NCI-H345 treated with DMSO at 0.1 percent for 48 hours (cell line): ENCODE measurements around the gene RRH.
"Not testable (repeated sequence)": the region's sequence is repeated elsewhere in the genome, so short reads cannot be mapped to it uniquely, and the experiment has no call there.

Experiments
- DNase-seq: peaks from one replicate; lab custom pipeline; 2025; ENCODE audit not compliant: unreplicated experiment; lab: John Stamatoyannopoulos, UW

Gene RRH, protein sequence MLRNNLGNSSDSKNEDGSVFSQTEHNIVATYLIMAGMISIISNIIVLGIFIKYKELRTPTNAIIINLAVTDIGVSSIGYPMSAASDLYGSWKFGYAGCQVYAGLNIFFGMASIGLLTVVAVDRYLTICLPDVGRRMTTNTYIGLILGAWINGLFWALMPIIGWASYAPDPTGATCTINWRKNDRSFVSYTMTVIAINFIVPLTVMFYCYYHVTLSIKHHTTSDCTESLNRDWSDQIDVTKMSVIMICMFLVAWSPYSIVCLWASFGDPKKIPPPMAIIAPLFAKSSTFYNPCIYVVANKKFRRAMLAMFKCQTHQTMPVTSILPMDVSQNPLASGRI

DNA sequence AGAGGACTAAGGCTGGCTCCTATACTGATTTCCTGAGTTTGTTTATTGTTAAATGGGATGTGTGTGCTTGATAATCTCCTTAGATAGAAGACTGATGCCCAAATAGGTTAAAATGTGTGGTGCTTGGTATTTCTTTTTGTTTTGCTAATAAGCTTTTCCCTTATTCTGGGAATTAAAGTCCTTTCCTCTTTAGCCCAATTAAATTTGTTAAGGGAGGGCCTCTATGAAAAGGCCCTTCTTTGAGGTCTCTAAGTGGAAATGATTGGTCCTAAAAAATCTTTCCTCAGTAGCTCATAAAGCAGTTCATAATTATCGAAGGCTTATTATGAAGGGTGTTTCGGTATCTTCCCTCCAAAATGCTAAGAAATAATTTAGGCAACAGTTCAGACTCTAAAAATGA lies at the start of gene RRH:
RRH (plus strand) TSS at position 301 of the 400 bp plus-strand sequence; CDS start at position 357, 56 bp downstream.
- DNase-seq, result no peak

DNA sequence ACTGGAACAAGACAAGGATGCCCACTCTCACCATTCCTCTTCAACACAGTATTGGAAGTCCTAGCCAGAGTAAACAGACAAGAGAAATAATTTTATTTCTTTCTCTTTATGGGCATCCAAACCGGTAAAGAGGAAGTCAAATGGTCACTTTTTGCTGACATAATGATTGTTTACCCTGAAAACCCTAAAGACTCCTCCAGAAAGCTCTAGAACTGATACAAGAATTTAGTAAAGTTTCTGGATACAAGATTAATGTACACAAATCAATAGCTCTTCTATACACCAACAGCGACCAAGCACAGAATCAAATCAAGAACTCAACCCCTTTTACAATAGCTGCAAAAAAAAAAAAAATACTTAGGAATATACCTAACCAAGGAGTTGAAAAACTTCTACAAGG lies 45.7 kb upstream of the RRH start:
- not testable (repeated sequence) for DNase-seq

DNA sequence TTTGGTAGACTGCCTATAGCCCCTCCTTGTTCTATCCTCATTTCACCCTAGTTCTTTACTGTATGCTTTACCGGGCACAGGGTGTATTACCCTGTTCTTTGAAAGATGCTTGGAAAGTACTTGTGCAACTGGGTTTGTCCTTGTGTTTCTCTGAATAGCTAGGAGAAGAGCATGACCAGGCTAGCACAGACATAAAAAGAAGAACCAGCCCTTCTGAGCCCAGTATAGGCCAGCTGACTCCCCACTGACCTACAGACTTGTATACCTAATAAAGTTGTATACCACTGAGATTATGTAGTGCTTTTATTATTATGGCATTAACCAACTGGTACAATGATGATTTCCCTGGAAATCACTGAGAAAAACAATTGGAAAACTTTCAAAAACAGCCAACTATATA lies 40.9 kb upstream of the RRH start:
- DNase-seq, result no peak

DNA sequence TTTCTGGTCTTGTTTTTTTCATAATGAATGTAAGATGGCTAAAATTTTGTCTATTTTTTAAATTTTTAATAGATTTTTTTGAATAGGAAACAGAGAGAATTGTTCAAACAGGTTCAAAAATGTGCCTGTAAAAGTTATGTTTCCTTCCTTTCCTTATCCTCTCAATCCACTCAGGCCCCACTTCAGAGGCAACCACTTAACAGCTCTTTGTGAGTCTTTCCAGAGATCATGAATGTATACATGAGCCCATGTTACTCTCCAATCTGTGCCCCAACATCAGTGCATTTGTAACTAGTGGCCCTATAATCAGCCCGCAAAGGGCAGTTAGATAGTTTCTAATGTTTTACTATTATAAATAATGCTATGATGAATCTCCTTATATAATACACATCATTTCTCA lies 40.0 kb upstream of the RRH start:
- DNase-seq, result no peak

DNA sequence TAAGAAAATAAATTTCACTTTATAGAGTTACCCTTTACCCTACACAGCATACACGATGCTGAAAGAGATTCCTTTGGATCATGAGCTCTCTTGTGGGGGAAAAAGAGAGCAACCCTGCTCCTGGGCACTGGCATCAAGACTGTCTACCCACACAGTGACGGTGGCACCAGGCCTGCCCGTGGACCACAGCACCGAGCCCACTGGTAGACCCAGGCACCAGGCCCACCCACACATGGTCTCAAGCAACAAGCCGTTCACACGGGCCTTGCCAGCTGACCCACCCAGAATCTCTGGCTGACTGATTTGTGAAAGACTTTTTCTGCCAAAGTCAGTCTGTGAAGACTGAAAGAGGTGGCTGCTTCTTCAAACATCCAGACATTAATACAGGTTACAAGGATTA lies 32.7 kb upstream of the RRH start:
- DNase-seq, result no peak

DNA sequence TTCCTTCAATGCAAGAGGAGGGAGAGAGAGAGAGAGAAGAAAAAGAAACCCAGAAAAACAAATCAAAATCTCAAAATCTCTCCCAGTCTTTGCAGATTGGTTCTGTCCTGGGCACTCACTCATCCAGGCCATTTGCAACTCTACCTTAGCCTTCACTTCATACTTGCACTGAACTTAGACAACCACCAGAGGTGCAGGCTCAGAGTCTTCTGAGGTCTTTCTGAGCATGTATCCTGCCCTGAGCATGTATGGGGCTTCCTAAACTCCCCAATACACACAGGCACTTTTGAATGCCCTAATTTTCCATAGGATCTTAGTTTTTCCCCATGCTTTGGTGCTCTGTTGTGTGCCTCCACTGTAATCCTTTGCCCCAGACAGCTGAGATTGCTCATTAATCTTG lies 28.9 kb upstream of the RRH start:
- DNase-seq, result no peak

DNA sequence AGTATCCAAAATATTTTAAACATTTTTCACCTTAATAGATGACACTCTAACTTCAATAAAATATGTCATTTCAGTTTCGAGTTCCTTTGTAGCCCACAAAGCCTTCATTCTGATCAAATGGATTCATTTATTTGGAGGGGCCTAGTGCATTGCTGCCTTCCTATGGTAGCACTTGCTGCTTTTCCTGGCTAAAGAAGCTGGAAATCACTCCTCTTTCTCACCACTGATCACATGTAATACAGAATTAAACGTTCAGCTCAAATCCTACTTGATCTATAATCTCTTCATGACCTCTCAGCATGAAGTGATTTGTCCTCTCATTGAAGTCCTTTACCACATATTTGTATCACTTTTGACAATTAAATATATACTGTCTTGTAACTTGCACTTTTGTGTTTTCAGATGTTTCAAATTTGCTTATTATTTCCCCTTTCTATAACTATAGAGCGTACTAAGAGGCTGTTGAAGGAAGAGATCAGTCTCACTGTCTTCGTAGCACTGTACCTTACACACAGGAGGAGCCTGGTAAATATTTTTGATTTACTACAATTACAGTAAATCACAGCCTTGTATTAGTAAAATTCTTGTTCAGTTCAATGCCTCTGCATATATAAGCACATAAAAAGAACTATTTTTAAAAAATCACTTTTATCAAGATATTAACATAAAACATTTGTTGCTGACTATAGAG lies 26.5 kb upstream of the RRH start:
- no peak for DNase-seq

DNA sequence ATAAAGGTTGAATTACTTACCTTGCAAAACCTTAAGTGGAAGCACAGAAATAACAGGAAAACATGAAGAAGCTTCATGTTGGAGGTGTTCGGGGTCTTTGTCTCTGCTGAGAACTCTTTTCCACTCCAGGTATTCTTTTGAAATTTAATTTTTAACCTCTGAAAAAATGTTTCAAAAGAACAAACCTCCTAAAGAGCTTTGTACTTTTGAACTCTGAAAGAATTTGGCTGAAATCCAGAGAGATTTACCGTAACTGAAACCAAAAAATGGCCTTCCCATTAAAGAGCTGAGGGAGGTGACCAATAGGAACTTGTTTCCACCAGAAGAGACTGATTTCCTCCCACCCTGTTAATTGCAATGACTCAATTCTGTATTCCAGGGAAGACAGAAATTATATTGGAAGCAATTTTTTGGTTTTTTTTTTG lies 25.9 kb upstream of the RRH start, which contains the start of gene CFI:
CFI (minus strand) TSS at position 105 of the 425 bp plus-strand sequence; CDS start at position 77, 28 bp downstream.
- DNase-seq, result no peak

DNA sequence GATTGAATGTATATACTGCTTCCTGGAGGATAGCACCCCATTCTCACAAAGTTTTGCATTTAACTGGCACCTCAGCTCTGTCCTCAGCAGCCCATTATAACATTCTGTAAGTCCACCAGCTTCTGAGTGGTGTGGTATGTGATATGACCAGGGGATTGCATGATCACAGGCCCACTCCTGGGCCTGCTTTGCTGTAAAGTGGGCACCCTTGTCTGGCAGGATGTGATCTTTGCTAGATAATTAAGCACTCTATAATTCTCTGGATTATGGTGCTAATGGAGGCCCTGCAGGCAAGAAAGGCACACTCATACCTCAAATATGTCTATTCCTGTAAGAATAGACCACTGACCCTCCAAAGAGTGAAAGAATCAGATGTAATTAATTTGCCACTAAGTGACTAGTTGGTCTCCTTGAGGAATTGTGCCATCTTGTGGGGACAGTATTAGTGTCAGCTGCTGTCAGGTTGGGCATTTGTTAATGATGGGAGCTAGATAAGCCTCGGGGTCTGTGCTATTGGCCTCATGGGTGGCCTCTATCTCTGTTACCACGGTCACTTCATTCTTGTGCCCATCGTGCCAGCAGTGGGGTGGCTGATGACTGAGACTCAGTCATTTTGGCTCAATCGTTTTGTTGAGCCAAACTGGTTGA lies 23.7 kb upstream of the RRH start:
- DNase-seq, result peak; percentile 31

DNA sequence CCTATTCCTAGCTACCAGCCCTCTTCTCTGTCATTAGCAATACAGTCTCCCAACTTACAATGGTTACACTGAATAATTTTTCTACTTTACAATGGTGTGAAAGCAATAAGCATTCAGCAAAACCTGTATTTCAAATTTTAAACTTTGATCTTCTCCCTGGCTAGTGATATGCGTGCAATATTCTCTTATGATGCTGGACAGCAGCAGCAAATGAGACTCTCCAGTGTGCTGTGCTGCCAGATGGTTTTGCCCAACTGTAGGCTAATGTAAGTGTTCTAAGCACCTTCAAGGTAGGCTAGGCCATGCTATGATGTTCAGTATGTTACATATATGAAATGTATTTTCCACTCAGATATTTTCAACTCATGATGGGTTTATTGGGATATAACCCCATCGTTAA lies 18.1 kb upstream of the RRH start:
- no peak for DNase-seq

DNA sequence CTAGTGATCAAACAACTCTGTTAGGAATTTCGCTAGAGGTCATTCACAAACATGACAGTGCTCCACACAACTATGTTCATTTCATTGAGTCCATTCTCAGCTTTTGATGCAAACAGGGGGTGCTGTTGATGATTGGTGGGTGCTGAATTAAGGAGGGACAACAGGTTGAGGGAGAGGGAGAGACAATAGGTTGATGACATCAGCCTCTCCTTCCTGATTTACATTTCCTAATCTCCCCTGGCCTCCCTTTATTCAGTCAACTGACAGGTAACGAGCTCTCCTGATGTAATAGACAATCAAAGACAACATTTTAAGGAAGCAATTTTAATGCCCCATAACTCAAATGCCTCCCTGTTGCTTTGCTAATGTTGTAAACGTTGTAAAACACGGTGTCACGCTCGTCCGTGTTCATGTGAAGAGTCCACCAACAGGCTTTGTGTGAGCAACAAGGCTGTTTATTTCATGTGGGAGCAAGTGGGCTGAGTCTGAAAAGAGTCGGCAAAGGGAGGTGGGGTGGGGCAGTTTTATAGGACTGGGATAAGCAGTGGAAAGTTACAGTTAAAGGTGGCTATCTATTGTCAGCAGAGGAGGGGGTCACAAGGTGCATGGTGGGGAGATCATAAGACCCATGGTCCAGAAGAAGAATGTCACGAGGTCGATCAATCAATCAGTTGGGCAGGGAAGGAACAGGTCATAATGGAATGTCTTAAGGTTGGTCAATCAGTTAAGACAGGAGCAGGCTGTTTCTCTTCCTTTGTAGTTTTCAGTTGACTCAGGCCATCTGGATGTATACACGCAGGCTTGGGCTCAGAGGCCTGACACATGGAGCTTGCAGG lies 17.0 kb upstream of the RRH start:
- no peak for DNase-seq

DNA sequence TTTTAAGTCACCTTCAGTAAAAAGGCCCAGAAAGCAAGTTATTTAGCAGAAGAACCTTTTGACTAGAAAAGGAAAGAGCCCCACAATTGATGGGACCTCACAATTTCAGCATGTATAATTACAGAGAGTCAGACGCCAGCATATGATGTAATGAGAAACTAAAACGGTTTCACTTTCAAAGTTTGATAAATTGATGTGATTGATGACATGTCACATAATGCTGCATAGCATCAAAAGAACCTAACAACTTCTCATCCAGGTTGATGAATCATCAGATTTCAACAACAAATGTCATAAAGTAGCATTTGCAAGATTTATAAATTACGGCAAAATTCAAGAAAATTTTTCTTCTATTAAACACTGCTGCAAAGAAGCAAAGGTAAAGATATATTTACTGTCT lies 16.1 kb upstream of the RRH start:
- no peak for DNase-seq

DNA sequence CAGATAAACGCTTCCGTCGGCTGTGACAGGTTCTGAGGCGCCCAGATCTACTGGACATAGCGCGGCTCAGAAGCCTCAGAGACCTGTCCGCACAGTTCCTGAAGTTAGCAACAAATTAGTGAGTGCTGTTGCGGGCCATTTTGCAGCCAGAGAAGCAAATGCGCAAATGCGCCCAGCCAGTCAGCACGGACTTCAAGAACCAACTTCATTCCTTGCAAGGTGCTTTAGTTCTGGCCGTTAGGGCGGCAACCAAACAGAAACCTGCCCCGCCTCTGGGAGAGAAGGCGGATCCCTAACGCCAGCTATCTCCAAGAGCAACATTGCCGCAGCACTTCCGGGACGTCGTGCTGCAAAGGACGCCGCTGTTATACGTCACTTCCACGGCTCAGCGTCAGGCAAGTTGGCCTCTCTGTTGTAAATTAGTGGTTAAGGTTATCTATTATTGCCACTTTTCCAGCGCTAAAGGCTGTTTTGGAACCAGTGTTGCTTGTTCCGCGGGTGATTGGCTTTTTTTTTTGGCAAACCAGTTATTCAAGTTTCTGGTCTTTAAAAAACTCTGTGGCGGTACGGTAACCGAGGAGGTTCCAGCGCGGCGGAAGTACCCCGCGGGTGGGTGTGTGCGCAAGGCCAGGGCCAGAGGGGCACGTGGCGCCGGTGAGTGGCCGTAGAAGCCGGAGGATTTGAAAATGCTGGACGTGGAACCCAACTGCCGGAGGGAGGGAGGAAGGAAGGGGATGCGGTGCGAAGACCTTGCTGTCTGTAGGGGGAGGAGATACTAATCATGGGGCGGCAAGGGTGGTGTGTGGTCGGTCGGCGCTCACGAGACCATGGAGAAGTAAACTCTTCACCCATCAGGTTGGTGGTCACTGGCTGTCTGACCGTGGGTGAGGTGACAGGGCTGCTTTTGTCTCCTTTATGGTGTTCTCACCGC lies 12.4 kb upstream of the RRH start, which contains the start of gene GAR1:
GAR1 (plus strand) TSS at position 612 of the 931 bp plus-strand sequence. CDS start 403 bp downstream, outside the sequence.
- DNase-seq, result peak; percentile 76

DNA sequence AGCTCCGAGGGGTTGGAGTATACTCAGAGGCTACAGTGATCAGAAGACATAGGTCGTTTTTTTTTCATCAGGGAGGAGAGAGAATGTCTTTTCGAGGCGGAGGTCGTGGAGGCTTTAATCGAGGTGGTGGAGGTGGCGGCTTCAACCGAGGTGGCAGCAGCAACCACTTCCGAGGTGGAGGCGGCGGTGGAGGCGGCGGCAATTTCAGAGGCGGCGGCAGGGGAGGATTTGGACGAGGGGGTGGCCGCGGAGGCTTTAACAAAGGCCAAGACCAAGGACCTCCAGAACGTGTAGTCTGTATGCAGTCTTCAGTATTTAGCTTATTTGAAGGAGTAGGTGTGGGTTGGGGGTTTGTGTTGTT lies 11.7 kb upstream of the RRH start:
- DNase-seq, result no peak

DNA sequence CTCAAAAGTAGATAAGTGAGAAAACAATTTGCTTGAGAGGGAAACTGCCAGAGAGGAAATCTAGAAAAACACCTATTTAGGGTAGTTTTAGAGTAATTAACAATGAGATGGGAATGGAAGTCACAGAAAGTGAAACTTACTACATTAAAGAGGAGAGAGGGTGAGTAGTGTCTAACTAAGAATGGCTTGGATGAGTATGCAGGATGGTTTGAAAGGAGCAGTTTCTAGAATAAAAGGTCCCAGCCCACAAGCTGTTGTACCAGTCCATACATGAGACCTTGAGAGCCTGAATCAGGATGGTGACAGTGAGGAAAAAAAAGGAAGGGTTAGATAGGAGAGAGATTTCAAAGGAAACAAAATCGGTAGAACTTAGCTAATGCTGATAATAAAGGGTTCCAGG lies 10.9 kb upstream of the RRH start:
- DNase-seq, result no peak

DNA sequence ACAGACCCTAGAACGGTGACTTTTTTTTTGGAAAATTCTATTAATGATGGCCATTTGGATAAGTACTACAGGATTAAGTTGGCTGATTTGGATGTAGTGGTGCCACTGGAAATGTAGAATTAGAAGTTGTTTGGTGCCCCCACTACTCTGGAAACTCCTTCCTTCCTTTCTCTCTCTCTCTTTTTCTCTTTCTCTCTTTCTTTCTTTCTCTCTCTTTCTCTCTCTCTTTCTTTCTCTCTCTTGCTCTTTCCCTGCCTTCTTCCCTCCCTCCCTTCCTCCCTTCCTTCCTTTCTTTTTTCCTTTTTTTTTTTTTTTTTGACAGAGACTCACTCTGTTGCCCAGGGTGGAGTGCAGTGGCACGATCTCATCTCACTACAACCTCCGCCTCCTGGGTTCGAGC lies 9.5 kb upstream of the RRH start:
- DNase-seq, result no peak

DNA sequence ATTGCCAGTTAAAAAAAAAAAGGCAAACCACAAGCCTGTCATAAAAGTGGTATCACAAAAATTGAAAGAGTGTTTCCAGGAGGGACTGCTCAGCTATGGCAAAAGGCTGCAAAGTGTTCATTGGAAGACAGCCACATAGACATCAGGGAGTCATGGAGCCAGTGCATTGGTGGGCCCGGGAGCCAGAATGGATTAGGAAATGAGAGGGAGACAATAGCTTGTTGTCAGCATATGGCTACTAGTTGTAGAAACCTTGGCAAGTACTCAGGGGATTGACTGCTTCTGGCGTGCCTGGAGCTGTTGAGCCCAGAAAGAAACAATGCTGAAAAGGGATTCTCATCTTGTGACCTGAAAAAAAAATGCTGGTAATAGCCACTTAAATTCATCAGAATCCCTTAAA lies 7.2 kb upstream of the RRH start:
- DNase-seq, result no peak

DNA sequence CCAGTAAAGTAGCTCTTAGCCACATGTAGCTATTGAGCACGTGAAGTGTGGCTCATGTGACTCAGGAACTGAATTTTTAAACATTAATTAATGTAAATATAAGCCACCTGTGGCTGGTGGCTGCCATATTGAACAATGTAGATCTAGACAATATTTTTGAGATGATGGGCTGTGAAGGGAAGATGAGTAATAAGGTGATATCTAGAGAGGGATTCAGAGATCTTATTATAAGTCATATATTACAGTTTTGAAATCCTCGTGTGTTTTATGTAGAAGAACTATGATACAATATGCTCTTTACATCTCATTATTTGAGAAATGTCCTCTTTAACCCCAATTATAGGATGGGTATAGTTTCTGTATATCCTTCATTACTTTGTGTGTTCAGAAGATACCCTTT lies 6.6 kb upstream of the RRH start:
- no peak for DNase-seq

DNA sequence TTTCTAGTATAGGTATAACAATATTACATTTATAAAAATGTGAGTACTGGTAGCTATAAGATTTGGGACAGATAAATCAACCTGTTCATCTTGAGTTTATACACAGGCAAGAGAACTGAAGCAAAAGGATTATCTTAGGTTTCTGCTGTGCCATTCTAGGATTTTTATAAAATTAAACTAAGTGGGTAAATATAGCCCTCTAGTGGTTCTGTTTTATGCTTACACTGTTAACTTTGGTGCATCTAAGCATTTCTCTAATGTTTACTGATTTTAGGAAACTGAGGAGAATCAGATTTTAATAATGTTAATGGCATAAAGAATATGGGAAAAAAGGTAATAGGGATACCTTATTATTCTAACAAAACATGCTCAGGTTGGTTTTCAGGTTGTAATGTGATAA lies 1.1 kb upstream of the RRH start:
- DNase-seq, result no peak

DNA sequence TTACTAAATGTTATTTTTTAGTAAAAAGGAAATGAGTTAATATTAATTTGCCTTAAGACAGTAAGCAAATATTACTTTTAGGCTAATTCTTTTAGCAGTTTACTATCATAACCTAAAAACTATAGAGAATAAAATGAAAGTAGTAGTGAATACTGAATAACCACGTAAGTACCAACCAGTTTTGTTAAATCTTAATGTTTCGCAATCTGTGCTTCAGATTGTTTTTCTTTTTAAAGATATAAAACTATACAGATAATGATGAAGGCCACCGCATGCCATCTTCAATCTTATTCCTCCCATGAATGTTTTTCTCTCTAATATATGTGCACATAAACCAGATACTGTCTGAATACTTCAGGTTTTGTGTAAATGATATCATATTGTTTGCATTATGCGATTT lies 6.0 kb downstream of the RRH start:
- no peak for DNase-seq
